Measurements from ENCODE around the gene DIAPH2.

DNA sequence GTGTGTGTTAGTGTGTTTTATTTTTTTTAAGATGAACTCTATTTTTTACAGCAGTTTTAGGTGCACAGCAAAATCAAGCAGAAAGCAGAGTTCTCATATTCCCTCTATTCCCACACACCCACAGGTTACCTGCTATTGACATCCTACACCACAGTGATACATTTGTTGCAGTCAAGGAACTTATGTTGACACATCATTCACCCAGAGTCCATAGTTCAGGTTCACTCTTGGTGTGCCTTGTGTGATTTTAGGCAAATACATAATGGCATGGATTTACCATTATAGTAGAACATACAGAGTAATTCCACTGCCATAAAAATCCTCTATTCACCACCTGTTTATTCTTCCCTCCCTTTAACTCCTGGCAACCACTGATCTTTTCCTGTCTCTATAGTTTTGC is 28.7 kb downstream of the DIAPH2 start:
- TF ChIP-seq, protein P1, sequence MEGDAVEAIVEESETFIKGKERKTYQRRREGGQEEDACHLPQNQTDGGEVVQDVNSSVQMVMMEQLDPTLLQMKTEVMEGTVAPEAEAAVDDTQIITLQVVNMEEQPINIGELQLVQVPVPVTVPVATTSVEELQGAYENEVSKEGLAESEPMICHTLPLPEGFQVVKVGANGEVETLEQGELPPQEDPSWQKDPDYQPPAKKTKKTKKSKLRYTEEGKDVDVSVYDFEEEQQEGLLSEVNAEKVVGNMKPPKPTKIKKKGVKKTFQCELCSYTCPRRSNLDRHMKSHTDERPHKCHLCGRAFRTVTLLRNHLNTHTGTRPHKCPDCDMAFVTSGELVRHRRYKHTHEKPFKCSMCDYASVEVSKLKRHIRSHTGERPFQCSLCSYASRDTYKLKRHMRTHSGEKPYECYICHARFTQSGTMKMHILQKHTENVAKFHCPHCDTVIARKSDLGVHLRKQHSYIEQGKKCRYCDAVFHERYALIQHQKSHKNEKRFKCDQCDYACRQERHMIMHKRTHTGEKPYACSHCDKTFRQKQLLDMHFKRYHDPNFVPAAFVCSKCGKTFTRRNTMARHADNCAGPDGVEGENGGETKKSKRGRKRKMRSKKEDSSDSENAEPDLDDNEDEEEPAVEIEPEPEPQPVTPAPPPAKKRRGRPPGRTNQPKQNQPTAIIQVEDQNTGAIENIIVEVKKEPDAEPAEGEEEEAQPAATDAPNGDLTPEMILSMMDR (IDR thresholded peaks at IDR 0.05), result no peak
- TF ChIP-seq EP300 (IDR thresholded peaks at IDR 0.05; ENCODE audit: low read depth), result no peak
- TF ChIP-seq POLR2AphosphoS5 (IDR thresholded peaks at IDR 0.05), result peak in 2 of 3 donors; percentile 36 to 59
- no peak for TF ChIP-seq POLR2A (IDR thresholded peaks at IDR 0.05)
